GM12874 (cell line): ENCODE results near the gene PRSS12.

Source experiments
- CTCF ChIP-seq: IDR thresholded peaks from 2 replicates; pipeline ENCODE4 v1.5.1; 2011; ENCODE audit warnings: low read depth, mild to moderate bottlenecking, control low read depth, low read length, moderate library complexity; ENCODE audit not compliant: insufficient read depth

The PRSS12 gene

GRCh38 chr4:118271788-118272187 is 81.0 kb downstream of the PRSS12 start:
- TF ChIP-seq CTCF, result no peak

- 0 out of 2 replicates have a peak, but pooled peaks have one; percentile 26 for TF ChIP-seq CTCF
Observed at GRCh38 chr4:118270492-118270891, 82.3 kb downstream of the PRSS12 start.

GRCh38 chr4:118268780-118269179 is 84.0 kb downstream of the PRSS12 start:
- no peak for TF ChIP-seq CTCF

- TF ChIP-seq CTCF, result no peak
Observed at GRCh38 chr4:118265312-118266144, 87.3 kb downstream of the PRSS12 start.

GRCh38 chr4:118264096-118264495 is 88.7 kb downstream of the PRSS12 start:
- no peak for TF ChIP-seq CTCF

- no peak for TF ChIP-seq CTCF
Observed at GRCh38 chr4:118260309-118260708, 92.5 kb downstream of the PRSS12 start.

- TF ChIP-seq CTCF, result no peak
Observed at GRCh38 chr4:118259111-118259510, 93.7 kb downstream of the PRSS12 start.
